Glutamatergic neuron (in vitro differentiated cells): ENCODE data around the gene MEIS3. TPM values are rescaled to one million over a fixed set of nuclear protein-coding genes. Genes with fewer than 3 reads are reported as not detected.
"Not testable (repeated sequence)": the region's sequence is repeated elsewhere in the genome, so short reads cannot be mapped to it uniquely, and the experiment has no call there.

Experiments
- DNase-seq: peaks from one replicate; pipeline ENCODE4 v3.0.0; 2022
- H3K27ac Mint-ChIP-seq: one replicate; pipeline ENCODE4 v1.8.0; 2020; ENCODE audit warnings: mild to moderate bottlenecking, mixed read lengths, inconsistent platforms; ENCODE audit not compliant: unreplicated experiment
- H3K27me3 Mint-ChIP-seq: one replicate; pipeline ENCODE4 v1.8.0; 2020; ENCODE audit warnings: mild to moderate bottlenecking, moderate library complexity, mixed read lengths, inconsistent platforms; ENCODE audit not compliant: unreplicated experiment
- H3K36me3 Mint-ChIP-seq: one replicate; pipeline ENCODE4 v1.8.0; 2020; ENCODE audit warnings: mild to moderate bottlenecking, mixed read lengths, inconsistent platforms; ENCODE audit not compliant: unreplicated experiment
- H3K4me1 Mint-ChIP-seq: one replicate; pipeline ENCODE4 v1.8.0; 2020; ENCODE audit warnings: mild to moderate bottlenecking, low read depth, mixed read lengths, inconsistent platforms; ENCODE audit not compliant: unreplicated experiment
- H3K4me3 Mint-ChIP-seq: one replicate; pipeline ENCODE4 v1.8.0; 2020; ENCODE audit warnings: mild to moderate bottlenecking, mixed read lengths, inconsistent platforms; ENCODE audit not compliant: unreplicated experiment
- H3K9me3 Mint-ChIP-seq: one replicate; pipeline ENCODE4 v1.8.0; 2020; ENCODE audit warnings: mild to moderate bottlenecking, moderate library complexity, mixed read lengths, inconsistent platforms; ENCODE audit not compliant: unreplicated experiment
- CTCF ChIP-seq: fragments of 200-600 bp; sonication (generic); IDR thresholded peaks from one replicate; pipeline ENCODE4 v1.5.0; 2021; ENCODE audit not compliant: partially characterized antibody, unreplicated experiment
- total RNA-seq: library from RNA; stranded (reverse); fragmentation: NEBNext Ultra II Directional; extraction: Animal tissue kit (Norgen Biotek cat#: 25700); gene quantifications from one replicate; pipeline ENCODE4 v1.2.1, GENCODE V29; 2021; ENCODE audit not compliant: unreplicated experiment

Gene MEIS3
- total RNA-seq, 1 donor from 2014 or later = 255 TPM

- Mint-ChIP-seq H3K27ac (peak overlapping the region; percentile 79), H3K4me3 (peak overlapping the region; percentile 99), H3K9me3 (peaks cover 27% of the 10 kb centered on the region), H3K36me3 (peaks cover 10% of the 10 kb centered on the region), H3K27me3 (peaks cover 33% of the 10 kb centered on the region), H3K4me1 (peaks cover 25% of the 10 kb centered on the region)
- no peak for TF ChIP-seq CTCF
- DNase-seq = no peak
These were observed 2.1 kb downstream of the MEIS3 start for GRCh38 chr19:47417107-47417745.

DNA sequence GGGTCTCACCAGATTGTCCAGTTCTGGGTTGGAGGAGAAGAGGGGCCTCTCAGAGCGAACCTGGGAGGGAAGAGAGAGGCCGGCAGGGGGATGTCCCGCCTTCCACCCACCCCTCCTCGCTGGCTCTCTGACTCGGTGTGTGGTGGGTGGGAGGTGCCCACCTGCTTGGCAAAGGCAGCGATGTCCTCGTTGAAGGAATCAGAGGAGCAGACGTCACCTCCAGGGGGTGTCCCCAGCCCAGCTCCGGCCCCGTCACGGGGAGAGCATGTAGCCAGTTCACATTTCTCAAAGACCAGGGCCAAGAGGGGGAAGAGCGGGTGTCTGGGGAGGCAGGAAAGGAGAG, 2.7 kb downstream of the MEIS3 start:
- no peak for TF ChIP-seq CTCF
- Mint-ChIP-seq H3K4me1 (peaks cover 22% of the 10 kb centered on the region), H3K36me3 (peaks cover 10% of the 10 kb centered on the region), H3K27ac (no peak overlapping the region), H3K27me3 (peaks cover 30% of the 10 kb centered on the region), H3K9me3 (peaks cover 25% of the 10 kb centered on the region), H3K4me3 (peak overlapping the region; percentile 99)
- DNase-seq = no peak

- H3K27me3 Mint-ChIP-seq = peaks cover 27% of the 10 kb centered on the region
- H3K9me3 Mint-ChIP-seq = peaks cover 22% of the 10 kb centered on the region
- peaks cover 18% of the 10 kb centered on the region for H3K4me1 Mint-ChIP-seq
- peaks cover 10% of the 10 kb centered on the region for H3K36me3 Mint-ChIP-seq
- TF ChIP-seq CTCF = no peak
- no peak overlapping the region for H3K27ac Mint-ChIP-seq
- peak overlapping the region; percentile 99 for H3K4me3 Mint-ChIP-seq
- DNase-seq = no peak
These were observed 3.2 kb downstream of the MEIS3 start for GRCh38 chr19:47415953-47416642.

GRCh38 chr19:47414469-47414868, 4.9 kb downstream of the MEIS3 start:
- no peak for TF ChIP-seq CTCF

GRCh38 chr19:47413941-47414340, 5.4 kb downstream of the MEIS3 start:
- no peak for DNase-seq
- peaks cover 21% of the 10 kb centered on the region for H3K27me3 Mint-ChIP-seq
- H3K4me3 Mint-ChIP-seq = no peak overlapping the region
- peaks cover 15% of the 10 kb centered on the region for H3K36me3 Mint-ChIP-seq
- H3K4me1 Mint-ChIP-seq = peaks cover 8% of the 10 kb centered on the region
- peak overlapping the region; percentile 48 for H3K27ac Mint-ChIP-seq
- no peak for TF ChIP-seq CTCF
- peaks cover 19% of the 10 kb centered on the region for H3K9me3 Mint-ChIP-seq

More at GRCh38 chr19:47414469-47414868, 4.9 kb downstream of the MEIS3 start:
- Mint-ChIP-seq H3K36me3 (peaks cover 10% of the 10 kb centered on the region), H3K27me3 (peaks cover 17% of the 10 kb centered on the region), H3K27ac (peak overlapping the region; percentile 48), H3K9me3 (peaks cover 16% of the 10 kb centered on the region), H3K4me1 (peaks cover 8% of the 10 kb centered on the region), H3K4me3 (no peak overlapping the region)
- DNase-seq = peak; percentile 62

- DNase-seq, H3K4me3 Mint-ChIP-seq, H3K4me1 Mint-ChIP-seq, H3K27ac Mint-ChIP-seq: not testable (repeated sequence)
- peaks cover 12% of the 10 kb centered on the region for H3K9me3 Mint-ChIP-seq
- H3K27me3 Mint-ChIP-seq = peaks cover 18% of the 10 kb centered on the region
- peaks cover 22% of the 10 kb centered on the region for H3K36me3 Mint-ChIP-seq
These were observed 7.6 kb downstream of the MEIS3 start for GRCh38 chr19:47411696-47412095.
